H9 (cell line): ENCODE data around the gene THOP1. TPM values are rescaled to one million over a fixed set of nuclear protein-coding genes. Genes with fewer than 3 reads are reported as not detected.

Experiments
- DNase-seq: peaks from one replicate; pipeline ENCODE4 v3.0.0-alpha.2; 2017
- H2AFZ ChIP-seq: one replicate; pipeline ENCODE4 v1.6.1; 2013; ENCODE audit warnings: mild to moderate bottlenecking, low read length, control low read depth, moderate library complexity
- H2AK5ac ChIP-seq: 2 replicates; pipeline ENCODE4 v1.6.1; 2013; ENCODE audit warnings: low read length, control low read depth, mixed read lengths; ENCODE audit not compliant: insufficient read length
- H2BK120ac ChIP-seq: one replicate; pipeline ENCODE4 v1.6.1; 2013; ENCODE audit warnings: low read depth, mild to moderate bottlenecking, low read length, control low read depth, inconsistent platforms; ENCODE audit not compliant: poor library complexity, severe bottlenecking
- H2BK12ac ChIP-seq: 2 replicates; pipeline ENCODE4 v1.6.1; 2013; ENCODE audit warnings: low read length, control low read depth, mixed read lengths, low read depth; ENCODE audit not compliant: insufficient read length
- H2BK15ac ChIP-seq: 2 replicates; pipeline ENCODE4 v1.6.1; 2013; ENCODE audit warnings: low read depth, low read length, control low read depth
- H2BK20ac ChIP-seq: one replicate; pipeline ENCODE4 v1.6.1; 2013; ENCODE audit warnings: low read depth, mild to moderate bottlenecking, low read length, control low read depth, inconsistent platforms; ENCODE audit not compliant: poor library complexity, severe bottlenecking
- H2BK5ac ChIP-seq: 2 replicates; pipeline ENCODE4 v1.6.1; 2013; ENCODE audit warnings: low read length, control low read depth, mixed read lengths; ENCODE audit not compliant: insufficient read length
- H3K14ac ChIP-seq: 2 replicates; pipeline ENCODE4 v1.6.1; 2013; ENCODE audit warnings: low read length, control low read depth; ENCODE audit not compliant: insufficient read depth
- H3K18ac ChIP-seq: 2 replicates; pipeline ENCODE4 v1.6.1; 2013; ENCODE audit warnings: low read depth, mild to moderate bottlenecking, mixed read lengths, low read length, control low read depth; ENCODE audit not compliant: insufficient read length
- H3K23ac ChIP-seq: 2 replicates; pipeline ENCODE4 v1.6.1; 2013; ENCODE audit warnings: low read length, control low read depth, mixed read lengths, low read depth; ENCODE audit not compliant: insufficient read length
- H3K23me2 ChIP-seq: 2 replicates; pipeline ENCODE4 v1.6.1; 2013; ENCODE audit warnings: low read depth, mild to moderate bottlenecking, mixed read lengths, low read length, control low read depth; ENCODE audit not compliant: insufficient read length, poor library complexity, severe bottlenecking
- H3K27ac ChIP-seq: 2 replicates; pipeline ENCODE4 v1.5.1; 2013; ENCODE audit warnings: low read length, control low read depth, mixed read lengths, low read depth; ENCODE audit not compliant: insufficient read length
- H3K27me3 ChIP-seq: 2 replicates; pipeline ENCODE4 v1.6.1; 2013; ENCODE audit warnings: low read length, control low read depth, inconsistent platforms; ENCODE audit not compliant: insufficient read depth
- H3K4ac ChIP-seq: 2 replicates; pipeline ENCODE4 v1.6.1; 2013; ENCODE audit warnings: low read depth, mild to moderate bottlenecking, control low read depth, inconsistent platforms, low read length, moderate library complexity
- H3K4me1 ChIP-seq: 2 replicates; pipeline ENCODE4 v1.6.1; 2013; ENCODE audit warnings: low read length, control low read depth, inconsistent platforms; ENCODE audit not compliant: insufficient read depth
- H3K4me2 ChIP-seq: 2 replicates; pipeline ENCODE4 v1.6.1; 2013; ENCODE audit warnings: low read length, control low read depth, mixed read lengths; ENCODE audit not compliant: insufficient read length, insufficient read depth
- H3K56ac ChIP-seq: 2 replicates; pipeline ENCODE4 v1.6.1; 2013; ENCODE audit warnings: low read depth, mild to moderate bottlenecking, mixed read lengths, low read length, control low read depth; ENCODE audit not compliant: insufficient read length
- H3K79me1 ChIP-seq: 2 replicates; pipeline ENCODE4 v1.6.1; 2013; ENCODE audit warnings: low read depth, mild to moderate bottlenecking, moderate library complexity, low read length, control low read depth, inconsistent platforms; ENCODE audit not compliant: insufficient read depth, poor library complexity, severe bottlenecking
- H3K79me2 ChIP-seq: 2 replicates; pipeline ENCODE4 v1.6.1; 2013; ENCODE audit warnings: low read length, control low read depth, inconsistent platforms; ENCODE audit not compliant: insufficient read depth
- H3K9ac ChIP-seq: 2 replicates; pipeline ENCODE4 v1.6.1; 2013; ENCODE audit warnings: low read length, control low read depth, mixed read lengths; ENCODE audit not compliant: insufficient read length; ENCODE audit errors: extremely low read depth
- H3K9me3 ChIP-seq: one replicate; pipeline ENCODE4 v1.6.1; 2013; ENCODE audit warnings: low read depth, low read length, inconsistent platforms; ENCODE audit not compliant: control insufficient read depth
- H3T11ph ChIP-seq: one replicate; pipeline ENCODE4 v1.6.1; 2013; ENCODE audit warnings: mild to moderate bottlenecking, low read length, control low read depth, inconsistent platforms
- H4K20me1 ChIP-seq: one replicate; pipeline ENCODE4 v1.6.1; 2013; ENCODE audit not compliant: control insufficient read depth, insufficient read length, insufficient read depth
- H4K5ac ChIP-seq: 2 replicates; pipeline ENCODE4 v1.6.1; 2013; ENCODE audit warnings: low read depth, mild to moderate bottlenecking, mixed read lengths, low read length, control low read depth; ENCODE audit not compliant: insufficient read length
- H4K8ac ChIP-seq: replicated peaks from 2 replicates; pipeline ENCODE4 v1.6.1; 2013; ENCODE audit warnings: low read length, control low read depth, mixed read lengths, low read depth; ENCODE audit not compliant: insufficient read length
- H4K91ac ChIP-seq: 2 replicates; pipeline ENCODE4 v1.6.1; 2013; ENCODE audit warnings: low read depth, mild to moderate bottlenecking, moderate library complexity, mixed read lengths, low read length, control low read depth; ENCODE audit not compliant: insufficient read length
- H3K27ac Mint-ChIP-seq, 3 experiments: 2 replicates in 2 of 3; 3 replicates in 1 of 3; pipeline ENCODE4 v1.8.0; 2020 to 2021; ENCODE audit warnings: mixed read lengths in 3 of 3, mild to moderate bottlenecking in 1 of 3, moderate library complexity in 1 of 3
- H3K27me3 Mint-ChIP-seq: 2 replicates; pipeline ENCODE4 v1.8.0; 2021; ENCODE audit warnings: low read depth, mild to moderate bottlenecking, moderate library complexity, mixed read lengths
- H3K36me3 Mint-ChIP-seq, 3 experiments: 2 replicates in 2 of 3; 3 replicates in 1 of 3; pipeline ENCODE4 v1.8.0; 2020 to 2021; ENCODE audit warnings: low read depth in 3 of 3, mixed read lengths in 3 of 3; ENCODE audit not compliant: insufficient read depth in 1 of 3
- H3K4me1 Mint-ChIP-seq, 2 experiments: 2 replicates each; pipeline ENCODE4 v1.8.0; 2020; ENCODE audit warnings: mixed read lengths in 2 of 2
- H3K4me3 Mint-ChIP-seq, 2 experiments: 2 replicates in 1 of 2; 3 replicates in 1 of 2; pipeline ENCODE4 v1.8.0; 2020 to 2021; ENCODE audit warnings: mild to moderate bottlenecking in 2 of 2, mixed read lengths in 2 of 2, moderate library complexity in 1 of 2
- H3K9me3 Mint-ChIP-seq, 2 experiments: 2 replicates in 1 of 2; 3 replicates in 1 of 2; pipeline ENCODE4 v1.8.0; 2020; ENCODE audit warnings: mild to moderate bottlenecking in 2 of 2, mixed read lengths in 2 of 2, moderate library complexity in 1 of 2
- CTCF ChIP-seq: fragments of 200-600 bp; sonication (generic); conservative IDR thresholded peaks from 3 replicates; pipeline ENCODE4 v1.8.0; 2021; ENCODE audit warnings: antibody characterized with exemption, mild to moderate bottlenecking
- WGBS: extraction: QIAGEN DNeasy Blood & Tissue Kit; methylation state at CpG from one replicate; pipeline ENCODE4 v1.1.7; 2013; ENCODE audit warnings: missing lambda C conversion rate, low lambda C conversion rate, mixed read lengths; ENCODE audit not compliant: insufficient read length; ENCODE audit errors: extremely low coverage; 5-methylcytosine and 5-hydroxymethylcytosine counted together
- total RNA-seq: library from RNA; stranded (reverse); gene quantifications from 2 replicates; pipeline ENCODE4 v1.2.1, GENCODE V29; 2021

Gene THOP1
- total RNA-seq, 1 experiment from 2014 or later = 150 TPM

DNA sequence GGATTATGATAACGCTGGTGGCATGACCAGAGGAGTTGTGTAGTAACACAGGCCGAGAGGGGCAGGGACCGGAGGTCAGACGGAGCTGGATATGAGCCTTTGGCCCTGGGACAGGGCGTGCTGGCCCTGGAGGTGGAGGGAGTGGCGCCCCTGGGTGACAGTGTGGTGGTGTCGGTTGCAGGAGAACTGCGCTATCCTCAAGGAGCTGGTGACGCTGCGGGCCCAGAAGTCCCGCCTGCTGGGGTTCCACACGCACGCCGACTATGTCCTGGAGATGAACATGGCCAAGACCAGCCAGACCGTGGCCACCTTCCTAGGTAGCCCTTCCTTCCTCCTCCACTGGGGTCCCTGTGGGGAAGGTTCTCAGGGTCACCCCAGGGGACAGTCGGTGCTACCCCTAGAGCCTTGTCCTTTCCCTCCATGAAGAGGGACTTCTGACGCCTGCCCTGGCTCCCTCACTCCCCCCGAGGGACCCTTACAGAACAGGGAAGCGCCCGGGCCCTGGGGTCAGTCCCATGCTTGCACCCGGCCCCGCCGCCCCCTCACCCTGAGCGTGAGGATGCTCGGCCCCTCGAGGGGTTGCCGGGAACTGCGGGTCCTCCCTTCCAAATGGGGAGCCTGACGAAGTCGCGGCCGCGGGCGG, 21.6 kb downstream of the THOP1 start:
- TF ChIP-seq CTCF = no peak

More for the DNA sequence above, 21.6 kb downstream of the THOP1 start:
- Histone ChIP-seq H2AK5ac (no peak overlapping the region), H3K79me2 (no peaks in the 10 kb centered on the region), H4K8ac (no peak overlapping the region), H3K18ac (no peak overlapping the region), H3K9me3 (no peaks in the 10 kb centered on the region), H3K9ac (no peak overlapping the region), H3K27ac (no peak overlapping the region), H3K4ac (no peak overlapping the region), H3K56ac (no peak overlapping the region), H3K79me1 (peaks cover 1% of the 10 kb centered on the region), H2BK120ac (no peak overlapping the region), H3K23me2 (no peaks in the 10 kb centered on the region), H3K23ac (no peak overlapping the region), H2BK15ac (no peak overlapping the region), H4K20me1 (no peaks in the 10 kb centered on the region), H4K5ac (no peak overlapping the region), H3K4me1 (no peaks in the 10 kb centered on the region), H3K4me2 (no peak overlapping the region), H3T11ph (no peak overlapping the region), H4K91ac (no peak overlapping the region), H2BK5ac (no peak overlapping the region), H2BK12ac (no peak overlapping the region), H2AFZ (no peak overlapping the region), H2BK20ac (no peak overlapping the region), H3K27me3 (no peaks in the 10 kb centered on the region), H3K14ac (no peak overlapping the region)
- DNase-seq = no peak
- Mint-ChIP-seq H3K4me3 (no peak overlapping the region), H3K27ac (no peak overlapping the region), H3K27me3 (no peaks in the 10 kb centered on the region; the same call in 1 of the 2 replicates), H3K9me3 (no peaks in the 10 kb centered on the region), H3K4me1 (no peaks in the 10 kb centered on the region), H3K36me3 (peaks cover 24 to 67% (median 66%) of the 10 kb centered on the region in 3 experiments)
- WGBS = no CpG with 5 or more reads among the region's 34 CpGs
